Activated CD4-positive, CD25-positive, alpha-beta regulatory T cell treated with anti-CD3 and anti-CD28 coated beads, Interleukin-2, amount 50 U/mL, for 72 hours (primary cell): Measurements from ENCODE around the gene TEDC2.

Experiments used
- DNase-seq: peaks from one replicate; pipeline ENCODE4 v3.0.0; 2021

TEDC2 gene

DNA sequence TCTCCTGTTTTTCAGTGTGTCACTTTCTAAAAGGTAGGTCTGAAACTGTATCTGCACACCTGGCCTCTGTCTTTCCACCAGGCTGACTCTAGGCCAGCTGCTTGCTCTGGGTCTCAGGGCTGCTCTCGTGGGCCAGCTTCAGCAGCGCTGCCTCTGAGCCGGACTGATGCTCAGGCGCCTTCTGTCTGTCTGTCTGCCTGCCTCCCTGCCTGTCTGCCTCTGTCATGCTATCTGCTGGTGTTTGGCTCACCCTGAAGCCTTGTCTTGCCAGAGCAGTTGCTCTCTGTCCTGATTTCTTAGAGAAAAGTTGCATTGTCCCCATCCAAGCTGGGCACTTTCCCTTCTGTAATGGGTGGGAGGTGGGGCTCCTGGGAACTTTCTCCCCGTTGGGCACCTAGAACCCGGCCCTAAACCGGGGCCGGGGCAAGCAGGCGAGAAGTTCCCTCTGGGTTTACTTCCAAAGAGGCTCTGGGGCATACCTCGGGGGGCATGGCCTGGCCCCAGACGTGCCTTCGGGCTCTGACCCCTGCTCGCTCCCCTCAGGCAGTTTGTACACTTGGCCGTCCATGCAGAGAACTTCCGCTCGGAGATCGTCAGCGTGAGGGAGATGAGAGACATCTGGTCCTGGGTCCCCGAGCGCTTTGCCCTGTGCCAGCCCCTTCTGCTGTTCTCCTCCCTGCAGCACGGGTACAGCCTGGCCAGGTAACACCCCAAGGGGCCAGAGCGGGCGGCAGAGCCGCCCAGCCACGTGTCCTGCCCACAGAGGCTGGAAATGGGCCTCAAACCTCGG, 38.0 kb downstream of the TEDC2 start:
- DNase-seq = no peak

DNA sequence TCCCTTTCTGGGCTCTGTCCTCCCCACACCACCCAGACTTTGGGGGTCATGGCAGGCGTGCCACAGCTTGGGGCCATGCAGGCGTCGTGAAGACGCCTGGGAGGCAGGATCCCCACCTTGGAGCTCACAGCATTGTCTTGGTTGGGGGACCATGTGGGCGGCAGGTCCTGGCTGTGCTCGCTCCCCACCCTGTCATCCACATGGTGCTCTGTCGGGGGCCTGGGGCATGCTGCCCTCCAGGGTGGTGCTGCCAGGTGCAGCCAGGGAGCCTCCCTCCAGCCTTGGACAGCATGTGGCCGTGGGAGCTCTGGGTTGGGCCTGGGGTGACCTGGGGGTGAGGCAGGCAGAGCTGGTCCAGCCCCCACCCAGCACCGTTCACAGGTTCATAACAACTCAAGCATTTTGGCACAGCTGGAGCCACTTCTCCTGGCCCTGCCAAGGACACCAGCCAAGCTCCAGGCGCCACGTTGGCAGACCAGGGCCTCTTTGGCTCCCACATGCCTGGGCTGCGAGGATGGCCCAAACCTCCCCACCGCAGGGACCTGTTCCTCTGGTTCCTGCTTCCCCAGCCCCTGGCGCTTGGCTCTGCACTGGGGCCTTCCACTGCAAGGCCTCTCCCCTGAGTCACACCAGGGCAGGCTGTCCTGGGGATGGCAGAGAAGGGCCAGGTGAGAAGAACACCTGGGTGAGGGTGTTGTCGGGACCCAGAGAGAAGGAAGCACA, 38.8 kb downstream of the TEDC2 start:
- DNase-seq = no peak

DNA sequence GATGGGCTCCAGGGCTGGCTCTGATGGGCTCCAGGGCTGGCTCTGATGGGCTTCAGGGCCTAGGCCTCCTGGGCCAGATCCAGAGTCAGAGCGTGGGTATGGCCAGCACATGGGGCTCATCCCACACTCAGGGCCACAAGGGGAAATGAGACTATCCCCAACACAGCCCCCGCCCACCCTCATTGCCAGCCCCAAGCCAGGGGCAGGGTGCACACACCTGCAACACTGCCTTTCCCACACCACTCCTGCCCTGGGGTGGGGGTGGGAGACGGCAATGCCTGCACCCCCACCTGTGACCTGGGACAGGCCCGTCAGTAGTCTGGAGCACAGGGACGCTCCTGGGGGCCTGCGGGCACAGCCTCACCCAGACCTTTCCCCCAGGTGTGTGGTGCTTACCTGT, 39.5 kb downstream of the TEDC2 start:
- no peak for DNase-seq

DNA sequence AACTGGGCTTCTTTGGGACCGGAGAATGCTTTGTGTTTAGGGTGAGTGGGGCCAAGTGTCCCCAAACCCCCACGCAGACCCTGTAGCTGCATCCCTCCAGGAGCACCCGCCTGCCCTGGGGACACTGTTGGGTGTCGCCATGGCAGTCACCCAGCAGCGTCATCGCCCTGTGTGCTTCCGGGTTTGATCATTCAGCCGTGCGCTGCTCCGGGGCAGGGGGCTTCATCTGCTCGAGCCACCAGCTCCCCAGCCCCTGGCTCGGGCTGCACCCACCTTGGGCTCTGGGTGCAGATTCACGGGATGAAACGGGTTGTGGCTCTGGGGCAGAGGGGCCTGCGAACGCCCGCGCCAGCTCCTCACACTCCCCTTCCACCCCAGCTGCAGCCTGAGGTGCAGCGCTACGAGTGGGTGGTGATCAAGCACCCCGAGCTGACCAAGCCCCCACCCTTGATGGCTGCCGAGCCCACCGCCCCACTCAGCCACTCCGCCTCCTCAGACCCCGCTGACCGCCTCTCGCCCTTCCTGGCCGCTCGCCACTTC, 40.1 kb downstream of the TEDC2 start:
- no peak for DNase-seq

DNA sequence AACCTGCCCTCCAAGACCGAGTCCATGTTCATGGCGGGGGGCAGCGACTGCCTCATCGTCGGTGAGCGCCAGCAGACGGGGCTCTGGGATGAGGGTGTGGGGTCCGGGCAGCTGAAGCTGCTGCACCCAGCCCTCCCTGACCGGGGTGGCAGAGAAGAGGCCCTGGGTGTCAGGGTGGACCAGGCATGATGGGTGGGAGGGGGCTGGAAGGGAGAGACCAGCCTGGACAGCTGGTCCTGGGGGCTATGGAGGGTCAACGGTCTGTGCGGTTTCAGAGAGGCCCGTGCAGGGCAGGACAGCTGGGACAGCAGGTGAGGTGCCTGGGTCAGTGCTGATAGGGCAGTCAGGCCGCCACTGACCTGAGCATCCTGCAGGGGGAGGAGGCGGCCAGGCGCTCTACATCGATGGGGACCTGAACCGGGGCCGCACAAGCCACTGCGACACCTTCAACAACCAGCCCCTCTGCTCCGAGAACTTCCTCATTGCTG, 40.6 kb downstream of the TEDC2 start:
- no peak for DNase-seq

DNA sequence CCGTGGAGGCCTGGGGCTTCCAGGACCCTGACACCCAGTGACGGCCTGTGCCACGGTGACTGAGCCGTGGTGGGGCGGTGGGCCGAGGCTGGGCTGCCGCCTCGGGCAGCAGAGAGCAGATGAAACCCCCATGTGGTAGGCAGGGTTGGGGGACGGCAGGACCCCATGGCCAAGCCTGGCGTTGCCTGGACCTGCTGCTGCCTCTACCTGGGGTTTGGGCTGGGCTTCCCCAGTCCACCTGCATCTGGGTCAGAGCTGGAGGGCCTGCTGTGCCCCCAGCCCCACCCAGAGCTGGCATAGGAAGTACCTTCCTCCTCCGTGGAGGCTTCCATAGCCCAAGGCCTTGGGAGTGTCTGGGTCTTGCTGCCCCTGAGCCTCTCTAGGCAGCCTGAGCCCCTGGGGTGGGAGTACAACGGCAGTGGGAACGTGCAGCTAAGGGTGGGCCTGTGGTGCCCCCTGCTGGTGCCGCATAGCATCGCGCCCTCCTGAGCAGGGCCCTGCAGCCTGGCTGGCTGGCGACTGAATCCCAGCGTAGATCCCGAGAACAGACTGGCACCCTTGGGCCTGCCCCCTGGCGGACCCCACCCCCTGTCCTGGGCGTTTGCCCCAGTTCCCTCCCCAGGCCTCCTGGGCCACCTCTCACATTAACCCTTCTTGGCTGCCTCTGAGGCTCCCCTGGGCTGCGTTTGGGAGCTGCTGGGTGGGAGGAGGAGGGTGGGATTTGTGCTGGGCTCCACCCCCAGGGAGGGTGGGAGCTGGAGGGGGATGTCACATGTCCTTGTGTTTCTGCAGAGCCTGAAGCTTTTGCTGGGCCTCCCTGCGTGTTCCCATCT, 41.2 kb downstream of the TEDC2 start:
- DNase-seq = peak; percentile 83

DNA sequence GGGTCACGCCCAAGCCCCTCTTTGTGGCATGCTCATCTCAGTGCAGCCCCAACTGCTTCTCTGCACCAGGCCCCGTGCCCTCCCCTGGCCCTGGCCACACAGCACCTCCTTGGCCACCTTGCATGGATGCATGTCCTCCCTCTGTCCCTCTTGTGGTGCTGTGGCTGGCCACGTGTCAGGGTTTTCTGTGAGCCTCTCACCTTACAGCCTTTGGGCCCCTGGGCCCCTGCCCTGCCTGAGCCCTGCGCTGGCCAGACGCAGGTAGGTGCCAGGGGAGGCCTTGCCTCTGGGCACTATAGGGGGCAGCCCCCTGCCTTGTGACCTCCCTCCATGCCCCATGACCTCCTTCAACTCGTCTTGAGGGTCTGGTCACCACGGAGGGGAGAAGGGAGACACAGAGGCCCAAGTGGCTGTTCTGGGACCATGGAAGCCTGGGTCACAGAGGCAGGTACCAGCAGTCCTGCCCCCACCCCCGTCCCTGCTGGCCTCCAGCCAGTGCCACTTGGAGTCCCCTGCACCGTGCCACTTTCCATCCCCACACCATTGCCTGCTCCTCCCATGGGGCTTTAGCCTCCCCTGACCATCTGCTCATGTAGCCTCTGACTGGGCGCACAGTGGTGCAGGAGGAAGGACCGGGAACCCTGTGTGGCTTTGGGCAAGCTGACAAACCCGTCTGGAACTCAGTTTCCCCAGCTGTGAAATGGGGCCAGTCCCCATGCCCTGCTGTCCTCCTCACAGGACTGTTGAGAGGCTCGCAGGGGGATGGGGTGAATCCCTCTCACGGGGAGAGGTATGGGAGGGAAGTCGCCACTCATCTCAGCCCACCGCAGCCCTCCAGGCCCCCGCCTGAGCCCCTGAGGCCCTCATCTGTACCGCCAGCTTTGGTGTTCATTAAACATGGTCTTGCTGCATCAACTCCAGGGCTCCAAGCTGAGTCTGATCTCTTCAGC, 42.3 kb downstream of the TEDC2 start:
- DNase-seq = no peak

DNA sequence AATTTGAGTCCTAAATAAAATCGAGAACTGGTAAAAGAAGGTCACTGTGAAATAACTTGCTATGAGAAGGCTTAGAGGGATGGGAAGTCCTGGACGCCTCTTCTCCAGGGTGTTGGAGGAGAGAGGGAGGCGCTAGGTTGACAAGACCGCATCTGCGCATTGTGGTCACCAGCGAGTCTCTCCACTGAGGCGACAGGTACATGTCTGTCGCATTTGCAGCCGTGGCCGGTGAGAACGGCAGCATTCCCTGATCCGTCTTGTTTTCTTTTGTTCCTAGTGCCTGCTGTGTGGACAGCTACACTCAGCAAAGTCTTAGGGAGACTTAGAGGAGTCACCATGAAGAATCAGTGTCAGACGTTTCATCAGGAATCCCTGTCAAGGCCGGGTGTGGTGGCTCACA, 45.8 kb downstream of the TEDC2 start:
- no peak for DNase-seq

DNA sequence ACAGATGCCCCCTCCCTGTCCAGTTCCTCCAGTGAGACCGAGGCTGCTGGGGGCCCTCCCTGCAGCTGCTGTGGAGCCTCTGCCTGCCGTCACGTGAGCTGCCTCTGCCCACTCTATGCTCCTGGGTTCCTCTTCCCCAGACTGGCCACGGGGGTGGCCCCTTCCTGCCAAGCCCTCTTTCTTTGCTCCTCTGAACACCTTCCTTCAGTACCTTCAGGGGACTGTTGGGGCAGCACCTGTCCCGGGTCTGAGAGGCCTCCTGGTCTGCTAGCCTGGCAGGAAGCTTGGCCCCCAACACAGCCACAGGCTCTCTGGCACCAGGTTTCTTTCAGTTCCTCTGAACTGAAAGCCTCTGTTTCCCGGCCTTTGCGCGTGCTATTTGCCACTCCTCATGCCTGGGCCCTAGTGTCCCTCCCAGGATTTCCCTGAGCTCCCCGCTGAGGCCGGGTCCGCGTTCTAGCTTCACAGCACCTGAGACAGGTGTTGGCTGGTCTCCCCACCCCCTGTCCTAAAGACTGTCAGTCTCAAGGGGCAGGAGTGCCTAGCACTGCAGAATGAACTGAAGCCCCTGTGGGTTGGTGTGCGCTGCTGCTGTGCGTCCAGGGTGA, 47.2 kb downstream of the TEDC2 start:
- DNase-seq = no peak

DNA sequence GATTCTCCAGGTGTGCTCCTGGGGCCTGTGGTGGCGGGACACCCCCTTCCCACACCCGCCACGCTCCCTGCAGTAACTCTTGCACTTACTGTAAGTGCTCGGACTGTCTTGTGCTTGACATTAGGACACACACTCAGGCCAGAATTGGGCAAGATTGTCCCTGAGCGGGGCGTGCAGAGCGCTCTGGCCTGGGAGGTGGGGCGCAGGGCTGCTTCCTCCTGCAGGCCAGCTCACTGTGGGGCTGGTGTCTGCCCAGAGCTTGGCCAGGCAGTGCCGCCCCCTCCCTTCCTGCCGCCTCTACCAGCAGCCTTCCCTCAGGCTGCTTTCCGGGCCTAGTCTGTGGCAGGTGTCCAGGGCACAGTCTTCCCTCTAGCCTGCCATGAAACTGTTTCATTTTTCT, 47.8 kb downstream of the TEDC2 start:
- DNase-seq = no peak

DNA sequence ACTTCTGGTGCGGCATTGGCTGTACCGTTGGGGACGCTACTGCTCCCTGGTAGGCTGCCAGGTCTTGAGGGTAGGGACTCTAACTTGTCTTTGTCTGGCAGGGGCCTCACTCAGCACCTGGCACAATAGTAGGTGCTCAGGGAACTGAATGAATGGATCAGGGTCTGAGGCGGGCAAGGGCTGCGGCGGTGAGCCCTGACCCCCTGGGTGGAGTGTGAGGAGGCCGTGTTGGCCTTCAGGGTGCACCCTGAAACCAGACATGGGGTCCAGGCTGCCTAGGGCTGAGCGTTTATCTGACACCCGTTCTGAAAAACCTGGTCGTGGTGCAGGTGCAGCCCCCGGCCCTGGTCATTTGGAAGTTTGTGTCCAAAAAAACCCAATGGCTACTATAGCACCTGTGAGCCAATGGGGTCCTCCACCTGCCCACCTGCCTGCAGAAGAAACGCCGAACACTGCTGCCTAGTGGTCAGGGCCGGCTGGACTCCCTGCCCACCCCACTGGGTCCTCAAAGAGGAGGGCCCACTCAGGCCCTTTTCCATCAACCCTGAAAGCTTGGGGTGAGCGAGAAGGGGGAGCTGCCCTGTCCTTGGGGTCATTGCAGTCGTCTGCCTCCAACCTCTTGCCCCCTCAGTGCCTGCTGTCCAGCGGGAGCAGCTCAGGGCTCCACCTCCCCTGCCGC, 49.0 kb downstream of the TEDC2 start:
- DNase-seq = no peak

DNA sequence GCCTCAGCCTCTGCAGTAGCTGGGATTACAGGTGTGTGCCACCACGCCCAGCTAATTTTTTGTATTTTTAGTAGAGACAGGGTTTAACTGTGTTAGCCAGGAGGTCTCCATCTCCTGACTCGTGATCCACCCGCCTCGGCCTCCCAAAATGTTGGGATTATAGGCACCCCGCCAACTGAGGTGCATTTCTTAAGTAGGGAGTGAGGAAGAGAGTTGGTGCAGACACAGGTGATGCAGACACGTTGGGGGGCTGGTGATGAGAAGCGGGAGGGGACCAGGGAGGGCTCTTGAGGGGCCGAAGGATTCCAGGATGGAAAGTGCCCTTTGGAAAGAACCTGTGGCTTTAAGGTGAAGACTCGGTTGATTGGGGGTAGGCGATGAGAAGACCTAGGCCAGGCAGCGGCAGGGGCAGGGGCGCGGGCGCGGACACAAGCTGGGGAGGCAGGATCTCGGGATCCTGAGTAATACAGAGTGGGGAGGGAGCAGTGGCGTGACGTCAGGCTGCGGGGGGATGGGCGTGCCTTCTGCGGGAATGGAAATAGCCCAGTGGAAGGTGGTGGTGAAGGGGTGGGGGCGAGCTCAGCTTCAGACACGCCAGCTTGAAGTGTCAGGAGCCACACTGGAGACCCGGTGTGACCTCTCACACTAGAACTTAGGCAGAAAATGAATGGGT, 51.4 kb downstream of the TEDC2 start:
- no peak for DNase-seq

DNA sequence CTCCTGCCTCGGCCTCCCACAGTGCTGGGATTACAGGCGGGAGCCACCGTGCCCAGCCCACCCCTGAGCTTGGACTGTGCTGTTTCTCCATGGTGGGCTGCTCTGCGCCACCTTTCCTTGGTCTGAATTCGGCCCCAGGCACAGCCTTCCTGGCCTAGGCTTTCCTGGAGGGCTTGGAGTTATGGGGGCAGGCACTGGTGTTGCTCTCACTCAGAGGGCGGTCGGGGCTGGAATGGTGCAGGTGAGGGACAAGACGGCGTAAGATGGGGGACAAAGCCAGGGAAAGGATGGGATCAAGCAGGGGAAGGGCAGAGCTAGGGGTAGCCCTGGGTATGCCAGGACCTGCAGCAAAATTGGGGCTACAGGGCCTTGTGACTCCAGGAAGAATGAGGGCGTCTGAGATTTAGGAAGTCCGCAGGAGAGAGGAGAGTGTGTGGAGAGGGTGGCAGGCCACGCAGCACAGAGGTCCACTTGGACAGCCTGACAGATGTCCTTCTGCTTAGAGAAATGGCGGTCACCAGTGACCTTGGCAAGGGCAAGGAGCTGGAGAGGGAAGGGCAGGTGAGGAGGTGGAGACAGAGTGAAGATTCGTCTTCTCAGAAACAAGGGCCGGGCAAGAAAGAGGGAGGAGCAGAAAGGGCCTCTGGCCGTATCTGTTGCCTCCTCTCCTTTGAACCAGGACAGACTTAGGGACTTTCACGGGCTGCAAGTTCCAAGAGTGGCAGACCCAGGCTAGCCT, 52.3 kb downstream of the TEDC2 start:
- no peak for DNase-seq

DNA sequence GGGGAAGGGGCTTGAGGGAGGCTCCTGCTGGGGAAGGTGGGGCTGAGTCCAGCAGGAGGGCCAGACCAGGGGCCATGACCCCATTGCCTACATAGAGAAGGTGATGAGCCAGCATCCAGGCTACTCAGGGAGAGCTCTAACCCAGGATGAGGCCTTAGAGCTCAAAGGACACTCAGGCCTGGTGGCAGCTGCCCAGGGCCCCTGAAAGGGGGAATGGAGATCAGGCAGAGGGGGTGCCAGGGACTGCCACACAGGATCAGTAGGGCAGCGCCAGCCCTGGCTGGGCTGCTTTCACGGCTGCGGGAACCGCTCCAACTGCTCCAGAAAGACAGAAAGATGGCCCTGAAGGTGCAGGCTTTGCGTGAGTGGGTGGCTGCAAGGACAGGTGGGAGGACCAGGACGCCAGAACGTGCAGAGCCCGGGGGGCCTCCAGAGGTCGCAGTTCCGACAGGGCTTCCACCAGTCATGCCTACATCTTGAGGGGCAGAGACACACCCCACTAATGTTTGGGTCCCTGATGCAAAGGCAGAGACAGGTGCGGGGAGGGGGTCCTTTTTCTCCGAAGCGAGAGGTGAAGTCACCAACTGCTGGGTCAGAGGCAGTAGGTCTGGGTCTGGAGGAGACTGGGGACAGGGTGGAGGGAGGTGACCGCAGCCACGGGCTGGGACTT, 53.0 kb downstream of the TEDC2 start:
- no peak for DNase-seq

DNA sequence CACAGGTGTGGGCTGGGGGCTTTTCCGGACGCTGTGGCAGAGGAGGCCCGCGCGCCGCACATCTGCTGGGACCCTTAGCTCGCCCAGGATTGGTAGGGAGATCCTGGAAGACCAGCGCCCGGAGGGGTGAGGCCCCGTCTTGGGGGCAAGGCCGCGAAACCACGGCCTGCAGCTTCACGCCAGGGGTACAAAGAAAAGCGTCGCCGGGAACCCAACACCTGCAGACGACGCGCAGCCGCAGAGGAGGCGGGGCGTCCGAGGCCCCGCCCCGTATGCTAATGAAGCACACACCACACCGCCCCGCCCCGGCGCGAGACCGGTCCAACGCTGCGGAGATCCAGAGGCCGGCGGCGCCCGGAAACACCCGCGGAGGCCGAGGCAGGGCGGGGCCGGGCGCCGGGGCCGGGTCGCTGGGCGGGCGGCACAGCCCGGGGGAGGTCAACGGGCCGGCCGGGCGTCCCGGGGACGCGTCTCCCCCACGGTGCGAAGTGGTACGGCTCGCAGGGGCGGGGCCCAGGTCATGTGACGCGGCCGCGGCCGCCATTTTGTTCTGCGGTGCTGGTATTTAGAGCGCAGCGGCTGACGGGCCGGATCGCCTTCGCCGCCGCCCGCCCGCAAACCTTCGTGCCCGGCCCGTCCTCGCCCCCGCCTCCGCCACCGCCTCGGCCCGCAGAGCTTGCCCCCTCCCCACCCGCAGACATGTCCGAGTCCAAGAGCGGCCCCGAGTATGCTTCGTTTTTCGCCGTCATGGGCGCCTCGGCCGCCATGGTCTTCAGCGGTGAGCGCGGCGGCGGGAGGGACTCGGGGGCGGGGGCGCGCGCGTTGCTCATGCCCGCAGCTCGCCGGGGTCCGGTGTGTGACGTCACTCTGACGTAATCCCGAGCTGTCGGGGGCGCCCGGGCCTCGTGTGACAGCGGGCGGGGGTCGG, 53.8 kb downstream of the TEDC2 start, which contains the start of gene ATP6V0C:
Gene ATP6V0C (plus strand): TSS at position 548 of the 928 bp plus-strand sequence. CDS start 152 bp downstream, at position 700.
- DNase-seq = peak; percentile 91
